ENCODE results near the gene HOXC6. TPM values are rescaled to one million over a fixed set of nuclear protein-coding genes. Genes with fewer than 3 reads are reported as not detected.

The HOXC6 gene
- total RNA-seq, 1 donor from 2014 or later = 0.32 TPM

DNA sequence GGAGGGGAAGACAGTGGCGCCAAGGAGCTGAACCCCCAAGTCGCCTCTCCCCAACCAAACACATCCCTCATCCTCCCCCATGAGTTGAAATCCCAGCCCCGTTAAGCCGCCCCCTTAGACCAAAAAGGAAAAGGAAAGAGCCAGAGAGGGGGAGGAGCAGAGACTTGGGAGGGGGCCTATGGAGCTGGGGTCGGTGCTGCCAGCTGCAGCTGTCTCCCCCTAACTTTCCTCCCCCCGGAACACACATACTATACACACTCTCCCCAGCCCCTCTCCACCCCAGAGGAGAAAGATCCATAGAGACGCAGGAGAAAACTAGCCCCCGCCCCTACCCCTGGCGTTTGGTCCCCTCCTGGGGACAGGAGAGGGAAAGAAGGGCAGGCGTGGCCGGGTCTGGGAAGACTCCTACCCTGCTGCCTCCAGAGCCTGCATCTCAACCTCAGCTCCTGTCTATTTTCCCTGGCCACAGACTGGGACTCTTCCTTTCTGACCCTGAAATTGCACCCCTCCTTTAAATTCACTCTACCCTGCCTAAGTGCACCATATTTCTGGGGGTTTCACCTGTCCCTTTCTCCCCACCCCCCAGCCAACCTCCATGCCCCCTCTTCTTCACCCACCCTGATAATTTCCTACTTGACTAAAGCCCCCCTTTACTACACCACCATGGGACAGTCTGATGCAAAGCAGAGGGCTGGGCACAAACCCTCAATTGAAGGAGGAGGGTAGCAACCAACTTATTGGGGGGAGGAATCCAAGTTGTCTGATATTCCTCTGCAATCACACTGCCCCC lies 29.9 kb upstream of the HOXC6 start:
- no peaks in the 10 kb centered on the region for H3K4me1 Mint-ChIP-seq (ENCODE audit: low read depth, unreplicated experiment)
- H3K27ac Mint-ChIP-seq (ENCODE audit: unreplicated experiment) = no peak overlapping the region
- no peak for TF ChIP-seq CTCF (IDR thresholded peaks at IDR 0.05; ENCODE audit: partially characterized antibody, unreplicated experiment)
- H3K9me3 Mint-ChIP-seq (ENCODE audit: unreplicated experiment) = peaks cover 8% of the 10 kb centered on the region
- peaks cover 61% of the 10 kb centered on the region for H3K27me3 Mint-ChIP-seq (ENCODE audit: unreplicated experiment)
- no peak overlapping the region for H3K4me3 Mint-ChIP-seq (ENCODE audit: unreplicated experiment)
- no peak for DNase-seq
- no peaks in the 10 kb centered on the region for H3K36me3 Mint-ChIP-seq (ENCODE audit: unreplicated experiment)

DNA sequence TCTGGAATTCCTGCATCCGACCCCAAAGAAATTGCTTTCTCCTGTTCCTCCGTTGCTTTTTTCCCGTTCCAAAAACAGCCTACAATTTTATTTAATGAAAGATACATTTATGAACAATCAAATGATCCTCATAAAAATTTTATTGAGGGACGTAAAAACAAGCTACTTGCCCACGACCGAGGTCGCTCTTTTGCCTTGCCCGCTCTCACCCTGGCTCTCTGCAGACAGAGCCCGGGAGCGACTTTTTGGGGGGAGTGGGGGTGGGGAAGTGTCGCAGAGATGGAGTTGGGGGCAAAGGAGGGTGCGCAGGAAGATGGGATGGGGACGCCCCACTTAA lies 29.4 kb upstream of the HOXC6 start:
- Mint-ChIP-seq H3K27me3 (ENCODE audit: unreplicated experiment) (peaks cover 60% of the 10 kb centered on the region), H3K9me3 (ENCODE audit: unreplicated experiment) (peaks cover 10% of the 10 kb centered on the region), H3K4me3 (ENCODE audit: unreplicated experiment) (no peak overlapping the region), H3K36me3 (ENCODE audit: unreplicated experiment) (no peaks in the 10 kb centered on the region), H3K27ac (ENCODE audit: unreplicated experiment) (no peak overlapping the region), H3K4me1 (ENCODE audit: low read depth, unreplicated experiment) (no peaks in the 10 kb centered on the region)
- no peak for DNase-seq
- TF ChIP-seq CTCF (IDR thresholded peaks at IDR 0.05; ENCODE audit: partially characterized antibody, unreplicated experiment) = no peak

GRCh38 chr12:53999559-54000115 lies 28.6 kb upstream of the HOXC6 start:
- Mint-ChIP-seq H3K9me3 (ENCODE audit: unreplicated experiment) (peaks cover 10% of the 10 kb centered on the region), H3K27me3 (ENCODE audit: unreplicated experiment) (peaks cover 59% of the 10 kb centered on the region), H3K4me1 (ENCODE audit: low read depth, unreplicated experiment) (no peaks in the 10 kb centered on the region), H3K27ac (ENCODE audit: unreplicated experiment) (no peak overlapping the region), H3K36me3 (ENCODE audit: unreplicated experiment) (no peaks in the 10 kb centered on the region), H3K4me3 (ENCODE audit: unreplicated experiment) (peak overlapping the region; percentile 75)
- DNase-seq = peak; percentile 42
- TF ChIP-seq CTCF (IDR thresholded peaks at IDR 0.05; ENCODE audit: partially characterized antibody, unreplicated experiment) = no peak

GRCh38 chr12:54000116-54001114 lies 27.8 kb upstream of the HOXC6 start, which contains the start of gene HOXC9:
Gene HOXC9 (plus strand): TSS chr12:54000161. CDS start chr12:54000189, 28 bp downstream.
- no peak for TF ChIP-seq CTCF (IDR thresholded peaks at IDR 0.05; ENCODE audit: partially characterized antibody, unreplicated experiment)
- Mint-ChIP-seq H3K27ac (ENCODE audit: unreplicated experiment) (no peak within 1 kb of the TSS), H3K9me3 (ENCODE audit: unreplicated experiment) (peaks cover 10% of the 10 kb centered on the region), H3K27me3 (ENCODE audit: unreplicated experiment) (peaks cover 57% of the 10 kb centered on the region), H3K36me3 (ENCODE audit: unreplicated experiment) (no peaks in the 10 kb centered on the region), H3K4me3 (ENCODE audit: unreplicated experiment) (peak within 1 kb of the TSS; percentile 75), H3K4me1 (ENCODE audit: low read depth, unreplicated experiment) (no peaks in the 10 kb centered on the region)
- peak; percentile 39 for DNase-seq
